LNCaP clone FGC (cell line): ENCODE measurements around the gene COA6.
A peak's percentile ranks its signal among the peaks of the same experiment; 100 is the strongest.
"Not testable (repeated sequence)": the region's sequence is repeated elsewhere in the genome, so short reads cannot be mapped to it uniquely, and the experiment has no call there.

Experiments
- DNase-seq: peaks from one replicate; pipeline ENCODE4 v3.0.0-alpha.2; 2011; ENCODE audit warnings: low read depth
- H3K4me3 ChIP-seq: 2 replicates; pipeline ENCODE4 v1.5.1; 2011; ENCODE audit warnings: mild to moderate bottlenecking, low read depth, low read length, control low read depth
- TF ChIP-seq, protein P1 (sequence below): IDR thresholded peaks from 2 replicates; pipeline ENCODE4 v1.5.1; 2012; ENCODE audit warnings: mild to moderate bottlenecking; ENCODE audit not compliant: control insufficient read depth, insufficient read depth; ENCODE audit errors: extremely low read depth

The COA6 gene

GRCh38 chr1:234355782-234356510, 17.3 kb upstream of the COA6 start:
- DNase-seq, result no peak
- H3K4me3 ChIP-seq, result no peak overlapping the region

GRCh38 chr1:234356615-234357269, 16.5 kb upstream of the COA6 start:
- peak overlapping the region; percentile 49 for H3K4me3 ChIP-seq
- DNase-seq, result not testable (repeated sequence)

More at GRCh38 chr1:234355782-234356510, 17.3 kb upstream of the COA6 start:
- TF ChIP-seq, protein P1, sequence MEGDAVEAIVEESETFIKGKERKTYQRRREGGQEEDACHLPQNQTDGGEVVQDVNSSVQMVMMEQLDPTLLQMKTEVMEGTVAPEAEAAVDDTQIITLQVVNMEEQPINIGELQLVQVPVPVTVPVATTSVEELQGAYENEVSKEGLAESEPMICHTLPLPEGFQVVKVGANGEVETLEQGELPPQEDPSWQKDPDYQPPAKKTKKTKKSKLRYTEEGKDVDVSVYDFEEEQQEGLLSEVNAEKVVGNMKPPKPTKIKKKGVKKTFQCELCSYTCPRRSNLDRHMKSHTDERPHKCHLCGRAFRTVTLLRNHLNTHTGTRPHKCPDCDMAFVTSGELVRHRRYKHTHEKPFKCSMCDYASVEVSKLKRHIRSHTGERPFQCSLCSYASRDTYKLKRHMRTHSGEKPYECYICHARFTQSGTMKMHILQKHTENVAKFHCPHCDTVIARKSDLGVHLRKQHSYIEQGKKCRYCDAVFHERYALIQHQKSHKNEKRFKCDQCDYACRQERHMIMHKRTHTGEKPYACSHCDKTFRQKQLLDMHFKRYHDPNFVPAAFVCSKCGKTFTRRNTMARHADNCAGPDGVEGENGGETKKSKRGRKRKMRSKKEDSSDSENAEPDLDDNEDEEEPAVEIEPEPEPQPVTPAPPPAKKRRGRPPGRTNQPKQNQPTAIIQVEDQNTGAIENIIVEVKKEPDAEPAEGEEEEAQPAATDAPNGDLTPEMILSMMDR, result no peak

GRCh38 chr1:234357831-234358230, 15.4 kb upstream of the COA6 start:
- peak overlapping the region; percentile 49 for H3K4me3 ChIP-seq
- no peak for DNase-seq
- TF ChIP-seq, protein P1, result no peak

DNA sequence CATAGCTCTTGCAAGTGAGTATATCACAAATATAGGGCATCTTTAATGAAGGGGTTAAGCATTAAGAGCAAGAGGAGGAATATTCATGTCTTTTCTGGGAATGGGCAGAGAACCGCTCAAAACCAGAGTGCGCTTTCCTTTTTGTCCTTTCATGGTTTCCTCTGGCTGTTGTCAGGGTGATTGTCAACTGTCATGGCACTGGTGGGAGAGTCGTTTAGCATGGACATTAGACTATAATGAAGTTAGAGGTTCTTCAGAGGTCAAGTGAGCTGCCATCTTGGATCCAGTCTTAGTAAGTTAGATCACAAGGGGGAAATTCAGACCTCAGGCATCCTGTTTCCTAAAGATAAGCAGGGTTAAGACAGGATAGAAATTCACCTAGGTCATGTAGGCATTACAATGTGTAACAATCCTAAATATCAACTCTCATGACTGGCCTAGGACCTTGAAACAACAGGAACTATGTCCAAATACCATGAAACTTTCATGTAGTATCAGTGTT, 12.1 kb upstream of the COA6 start:
- TF ChIP-seq, protein P1, result no peak
- no peak overlapping the region for H3K4me3 ChIP-seq
- DNase-seq, result no peak

DNA sequence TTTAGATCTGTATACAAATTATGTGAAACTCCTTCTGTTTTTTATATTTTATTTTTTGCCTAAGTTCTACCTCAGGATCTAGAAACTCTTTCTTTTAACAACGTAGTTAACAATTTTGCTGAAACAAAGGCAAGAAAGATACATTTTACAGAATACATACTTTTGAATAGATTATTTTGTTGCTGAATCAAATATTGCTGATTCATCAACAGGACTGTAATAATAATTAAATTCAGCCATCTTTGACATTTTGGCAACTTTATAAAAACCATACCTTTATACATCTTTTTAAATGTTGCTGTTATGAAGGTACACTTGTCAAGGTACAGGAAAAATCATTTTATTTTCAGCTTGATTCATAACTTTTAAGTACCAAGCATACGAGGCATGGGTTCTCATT, 10.7 kb upstream of the COA6 start:
- DNase-seq, result no peak
- TF ChIP-seq, protein P1, result no peak
- no peak overlapping the region for H3K4me3 ChIP-seq

- no peak overlapping the region for H3K4me3 ChIP-seq
- TF ChIP-seq, protein P1, result no peak
- no peak for DNase-seq
Measured at GRCh38 chr1:234368320-234369032, 4.8 kb upstream of the COA6 start.

DNA sequence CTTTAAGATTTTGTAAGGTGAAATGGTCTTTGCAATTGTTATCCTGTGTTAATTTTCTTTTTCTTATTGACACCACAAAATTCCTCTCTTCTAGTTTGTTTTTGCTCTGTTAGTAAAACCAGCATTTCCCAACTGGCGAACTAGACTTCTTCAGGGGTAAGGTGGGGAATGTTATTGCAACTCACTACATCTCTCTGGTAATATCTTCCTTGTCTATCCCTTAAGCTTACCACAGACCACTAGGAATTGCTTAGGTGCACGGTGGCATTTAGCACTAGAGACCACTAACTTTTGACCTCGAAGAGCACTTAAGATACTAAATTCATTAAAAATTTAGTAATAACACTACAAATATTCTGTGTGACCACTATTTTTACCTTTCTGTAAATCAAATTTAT, 4.2 kb upstream of the COA6 start:
- DNase-seq, result no peak
- TF ChIP-seq, protein P1, result no peak
- no peak overlapping the region for H3K4me3 ChIP-seq
